RWPE2 (cell line): ENCODE measurements around the gene AADAC.

Experiments used
- ATAC-seq: fragments of 200-7000 bp; cut with Tn5 transposase; 3 replicates; pipeline ENCODE4 v1.9.1; 2021; ENCODE audit warnings: low read depth
- DNase-seq: peaks from one replicate; pipeline ENCODE4 v3.0.0-alpha.2; 2020; ENCODE audit warnings: low spot score
- H3K27ac ChIP-seq: fragments of 450-650 bp; 2 replicates; pipeline ENCODE4 v1.5.1; 2017; ENCODE audit warnings: mild to moderate bottlenecking; ENCODE audit not compliant: poor library complexity, severe bottlenecking
- H3K27me3 ChIP-seq: fragments of 250-450 bp; sonication (Bioruptor Pico); 2 replicates; pipeline ENCODE4 v1.5.1; 2021; ENCODE audit warnings: mild to moderate bottlenecking, moderate library complexity; ENCODE audit not compliant: insufficient read depth, poor library complexity, severe bottlenecking
- H3K36me3 ChIP-seq: fragments of 250-450 bp; sonication (Bioruptor Pico); 2 replicates; pipeline ENCODE4 v1.5.1; 2020; ENCODE audit warnings: low read depth, mild to moderate bottlenecking, moderate library complexity
- H3K4me1 ChIP-seq: fragments of 250-450 bp; sonication (Bioruptor Pico); 2 replicates; pipeline ENCODE4 v1.5.1; 2021; ENCODE audit warnings: mild to moderate bottlenecking, moderate library complexity; ENCODE audit not compliant: insufficient read depth, poor library complexity, severe bottlenecking
- H3K4me3 ChIP-seq: fragments of 250-450 bp; sonication (Bioruptor Pico); 2 replicates; pipeline ENCODE4 v1.5.1; 2021; ENCODE audit warnings: mild to moderate bottlenecking, moderate library complexity; ENCODE audit not compliant: severe bottlenecking
- H3K9me3 ChIP-seq: fragments of 250-450 bp; sonication (Bioruptor Pico); 2 replicates; pipeline ENCODE4 v1.5.1; 2021; ENCODE audit warnings: mild to moderate bottlenecking, moderate library complexity; ENCODE audit not compliant: severe bottlenecking
- CTCF ChIP-seq: fragments of 450-650 bp; IDR thresholded peaks from one replicate; pipeline ENCODE4 v1.5.1; 2017; ENCODE audit warnings: mild to moderate bottlenecking, moderate library complexity; ENCODE audit not compliant: poor library complexity, severe bottlenecking

AADAC gene

GRCh38 chr3:151775314-151776258 is 38.3 kb upstream of the AADAC start:
- peaks cover 10% of the 10 kb centered on the region for H3K4me1 ChIP-seq
- no peak overlapping the region for H3K27ac ChIP-seq
- TF ChIP-seq CTCF: no peak
- DNase-seq (no peak), ATAC-seq (no peak)
- no peaks in the 10 kb centered on the region for H3K36me3 ChIP-seq
- H3K9me3 ChIP-seq: no peaks in the 10 kb centered on the region
- no peak overlapping the region for H3K4me3 ChIP-seq
- no peaks in the 10 kb centered on the region for H3K27me3 ChIP-seq

- DNase-seq: no peak
- no peak for ATAC-seq
- peaks cover 2% of the 10 kb centered on the region for H3K4me1 ChIP-seq
Measured at GRCh38 chr3:151776259-151776740, 37.6 kb upstream of the AADAC start.

GRCh38 chr3:151777880-151778279 is 36.0 kb upstream of the AADAC start:
- Histone ChIP-seq H3K27me3 (no peaks in the 10 kb centered on the region), H3K27ac (no peak overlapping the region), H3K4me1 (no peaks in the 10 kb centered on the region), H3K36me3 (no peaks in the 10 kb centered on the region), H3K9me3 (no peaks in the 10 kb centered on the region), H3K4me3 (no peak overlapping the region)
- DNase-seq (no peak), ATAC-seq (no peak)
- TF ChIP-seq CTCF: no peak

More at GRCh38 chr3:151776259-151776740, 37.6 kb upstream of the AADAC start:
- no peak overlapping the region for H3K4me3 ChIP-seq
- H3K27me3 ChIP-seq: no peaks in the 10 kb centered on the region
- no peaks in the 10 kb centered on the region for H3K36me3 ChIP-seq
- H3K27ac ChIP-seq: no peak overlapping the region
- no peaks in the 10 kb centered on the region for H3K9me3 ChIP-seq
- no peak for TF ChIP-seq CTCF

- Histone ChIP-seq H3K4me1 (no peaks in the 10 kb centered on the region), H3K27me3 (no peaks in the 10 kb centered on the region), H3K27ac (no peak overlapping the region), H3K36me3 (no peaks in the 10 kb centered on the region), H3K4me3 (no peak overlapping the region), H3K9me3 (no peaks in the 10 kb centered on the region)
- ATAC-seq (0 out of 3 replicates have a peak, but pooled peaks have one; percentile 58), DNase-seq (no peak)
- TF ChIP-seq CTCF: no peak
Measured at GRCh38 chr3:151787626-151788025, 26.3 kb upstream of the AADAC start.

- H3K36me3 ChIP-seq: no peaks in the 10 kb centered on the region
Measured at GRCh38 chr3:151788401-151788800, 25.5 kb upstream of the AADAC start.

More at GRCh38 chr3:151788401-151788800, 25.5 kb upstream of the AADAC start:
- no peak for TF ChIP-seq CTCF
- ATAC-seq (no peak), DNase-seq (no peak)
- H3K4me1 ChIP-seq: no peaks in the 10 kb centered on the region
- H3K4me3 ChIP-seq: no peak overlapping the region
- H3K27ac ChIP-seq: no peak overlapping the region
- H3K27me3 ChIP-seq: no peaks in the 10 kb centered on the region
- H3K9me3 ChIP-seq: no peaks in the 10 kb centered on the region
